Measurements from ENCODE around the gene PRR5L. TPM values are rescaled to one million over a fixed set of nuclear protein-coding genes. Genes with fewer than 3 reads are reported as not detected.
"Not testable (repeated sequence)": the region's sequence is repeated elsewhere in the genome, so short reads cannot be mapped to it uniquely, and the experiment has no call there.

The PRR5L gene
- total RNA-seq, 1 donor: 0.54 TPM

DNA sequence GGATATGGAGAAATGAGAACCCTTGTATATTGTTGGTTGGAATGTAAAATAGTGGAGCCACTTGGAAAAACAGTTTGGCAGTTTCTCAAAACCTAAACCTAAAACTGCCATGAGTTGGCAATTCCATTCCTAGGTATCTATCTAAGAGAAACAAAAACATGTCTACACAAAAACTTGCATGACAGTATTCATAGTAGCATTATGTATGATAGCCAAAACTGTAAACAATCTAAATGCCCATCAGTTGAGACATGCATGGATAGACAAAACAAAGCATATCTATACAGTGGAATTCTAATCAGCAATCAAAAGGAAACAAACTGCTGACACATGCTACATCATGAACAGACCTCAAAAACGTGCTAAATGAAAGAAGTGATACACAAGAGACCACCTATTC lies 179.1 kb downstream of the PRR5L start:
- DNase-seq (ENCODE audit: low read depth): peak; percentile 40
- H3K4me3 ChIP-seq (ENCODE audit: low read depth, low read length): no peak overlapping the region
- TF ChIP-seq, protein P1, sequence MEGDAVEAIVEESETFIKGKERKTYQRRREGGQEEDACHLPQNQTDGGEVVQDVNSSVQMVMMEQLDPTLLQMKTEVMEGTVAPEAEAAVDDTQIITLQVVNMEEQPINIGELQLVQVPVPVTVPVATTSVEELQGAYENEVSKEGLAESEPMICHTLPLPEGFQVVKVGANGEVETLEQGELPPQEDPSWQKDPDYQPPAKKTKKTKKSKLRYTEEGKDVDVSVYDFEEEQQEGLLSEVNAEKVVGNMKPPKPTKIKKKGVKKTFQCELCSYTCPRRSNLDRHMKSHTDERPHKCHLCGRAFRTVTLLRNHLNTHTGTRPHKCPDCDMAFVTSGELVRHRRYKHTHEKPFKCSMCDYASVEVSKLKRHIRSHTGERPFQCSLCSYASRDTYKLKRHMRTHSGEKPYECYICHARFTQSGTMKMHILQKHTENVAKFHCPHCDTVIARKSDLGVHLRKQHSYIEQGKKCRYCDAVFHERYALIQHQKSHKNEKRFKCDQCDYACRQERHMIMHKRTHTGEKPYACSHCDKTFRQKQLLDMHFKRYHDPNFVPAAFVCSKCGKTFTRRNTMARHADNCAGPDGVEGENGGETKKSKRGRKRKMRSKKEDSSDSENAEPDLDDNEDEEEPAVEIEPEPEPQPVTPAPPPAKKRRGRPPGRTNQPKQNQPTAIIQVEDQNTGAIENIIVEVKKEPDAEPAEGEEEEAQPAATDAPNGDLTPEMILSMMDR (IDR thresholded peaks at IDR 0.05; ENCODE audit: insufficient read depth, low read length): no peak

GRCh38 chr11:36478700-36479329 lies 182.7 kb downstream of the PRR5L start:
- peak; percentile 72 for DNase-seq (ENCODE audit: low read depth)
- TF ChIP-seq, protein P1 (IDR thresholded peaks at IDR 0.05; ENCODE audit: insufficient read depth, low read length): peak; percentile 72
- H3K4me3 ChIP-seq (ENCODE audit: low read depth, low read length): no peak overlapping the region

GRCh38 chr11:36480833-36481232 lies 184.7 kb downstream of the PRR5L start:
- H3K4me3 ChIP-seq (ENCODE audit: low read depth, low read length): no peak overlapping the region
- TF ChIP-seq, protein P1 (IDR thresholded peaks at IDR 0.05; ENCODE audit: insufficient read depth, low read length): no peak

GRCh38 chr11:36483042-36483441 lies 187.0 kb downstream of the PRR5L start:
- H3K4me3 ChIP-seq (ENCODE audit: low read depth, low read length); DNase-seq (ENCODE audit: low read depth): not testable (repeated sequence)

More at GRCh38 chr11:36480833-36481232, 184.7 kb downstream of the PRR5L start:
- DNase-seq (ENCODE audit: low read depth): no peak

DNA sequence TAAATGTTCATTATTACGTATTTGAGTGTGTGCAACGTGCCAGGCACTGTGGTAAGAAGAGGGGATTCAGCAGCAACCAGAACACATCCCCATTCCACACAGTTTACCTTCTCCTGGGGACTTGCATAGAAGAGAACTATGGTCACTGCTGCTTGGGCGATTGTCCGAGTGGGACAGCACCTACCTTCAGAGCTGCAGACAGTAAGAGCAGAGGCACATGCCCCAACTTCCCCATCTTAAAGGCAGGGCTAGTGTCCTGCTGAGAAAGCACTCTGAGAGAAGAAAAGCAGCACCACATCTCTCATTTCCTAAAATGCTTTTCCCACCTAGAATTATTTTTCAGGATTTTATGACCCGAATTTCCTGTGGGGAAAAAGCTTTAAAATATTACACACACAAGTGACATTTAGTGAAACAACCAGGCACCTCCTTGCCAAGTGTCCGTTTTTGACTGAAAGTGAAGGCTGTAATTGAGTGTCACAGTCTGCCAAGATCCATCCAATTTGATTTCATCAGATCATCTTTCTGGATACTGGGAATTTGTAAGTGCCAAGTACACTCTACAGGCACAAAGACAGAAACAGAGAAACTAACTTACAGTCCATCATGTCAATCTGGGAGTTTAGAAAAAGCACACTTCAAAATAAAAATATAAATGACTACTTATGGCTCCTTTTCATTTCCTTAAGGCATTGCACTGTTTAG lies 189.4 kb downstream of the PRR5L start:
- TF ChIP-seq, protein P1 (IDR thresholded peaks at IDR 0.05; ENCODE audit: insufficient read depth, low read length): no peak
- DNase-seq (ENCODE audit: low read depth): no peak
- H3K4me3 ChIP-seq (ENCODE audit: low read depth, low read length): no peak overlapping the region

DNA sequence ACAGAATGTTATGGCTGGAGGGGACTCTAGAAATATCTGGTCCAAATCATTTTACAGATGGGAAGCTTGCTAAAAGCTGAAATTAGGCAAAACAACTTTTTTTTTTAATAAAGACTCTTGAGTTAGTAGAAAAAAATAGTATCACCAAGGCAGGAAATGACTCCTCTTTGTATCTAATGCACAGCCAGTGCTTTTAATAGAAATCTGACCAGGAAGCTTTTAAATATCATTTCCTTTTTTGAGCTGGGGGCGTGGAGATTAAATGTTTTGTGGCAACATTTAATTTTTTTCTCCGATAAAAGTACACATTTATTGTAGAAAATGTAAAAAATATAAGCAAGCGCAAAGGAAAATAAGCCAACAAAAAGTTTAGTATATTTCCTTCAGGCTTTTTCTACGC lies 191.5 kb downstream of the PRR5L start:
- DNase-seq (ENCODE audit: low read depth): no peak
- TF ChIP-seq, protein P1 (IDR thresholded peaks at IDR 0.05; ENCODE audit: insufficient read depth, low read length): no peak
- H3K4me3 ChIP-seq (ENCODE audit: low read depth, low read length): no peak overlapping the region

DNA sequence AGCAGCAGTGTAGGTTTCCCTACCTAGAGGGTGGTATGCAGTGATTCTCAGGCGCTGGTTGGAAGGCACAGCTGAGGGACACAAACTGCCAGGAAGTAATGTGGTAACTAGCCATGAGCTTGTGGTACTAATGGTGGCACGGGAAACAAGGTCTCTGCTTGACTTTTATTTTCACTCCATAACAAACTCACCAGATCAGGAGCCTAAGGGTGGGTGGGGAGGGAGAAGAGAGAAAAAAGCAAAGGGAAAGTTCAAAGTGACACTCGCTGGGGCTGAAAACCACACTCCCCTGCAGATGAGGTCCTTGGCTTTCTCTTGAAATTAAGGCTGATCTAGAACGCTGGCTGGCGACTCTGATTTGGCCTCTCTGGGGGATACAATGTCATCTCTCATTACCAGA lies 192.0 kb downstream of the PRR5L start:
- H3K4me3 ChIP-seq (ENCODE audit: low read depth, low read length): no peak overlapping the region
- TF ChIP-seq, protein P1 (IDR thresholded peaks at IDR 0.05; ENCODE audit: insufficient read depth, low read length): no peak
- DNase-seq (ENCODE audit: low read depth): no peak

All from fibroblast of the aortic adventitia (primary cell).